Measurements from ENCODE around the gene CD1B.
"Not testable (repeated sequence)": the region's sequence is repeated elsewhere in the genome, so short reads cannot be mapped to it uniquely, and the experiment has no call there.

CD1B gene

DNA sequence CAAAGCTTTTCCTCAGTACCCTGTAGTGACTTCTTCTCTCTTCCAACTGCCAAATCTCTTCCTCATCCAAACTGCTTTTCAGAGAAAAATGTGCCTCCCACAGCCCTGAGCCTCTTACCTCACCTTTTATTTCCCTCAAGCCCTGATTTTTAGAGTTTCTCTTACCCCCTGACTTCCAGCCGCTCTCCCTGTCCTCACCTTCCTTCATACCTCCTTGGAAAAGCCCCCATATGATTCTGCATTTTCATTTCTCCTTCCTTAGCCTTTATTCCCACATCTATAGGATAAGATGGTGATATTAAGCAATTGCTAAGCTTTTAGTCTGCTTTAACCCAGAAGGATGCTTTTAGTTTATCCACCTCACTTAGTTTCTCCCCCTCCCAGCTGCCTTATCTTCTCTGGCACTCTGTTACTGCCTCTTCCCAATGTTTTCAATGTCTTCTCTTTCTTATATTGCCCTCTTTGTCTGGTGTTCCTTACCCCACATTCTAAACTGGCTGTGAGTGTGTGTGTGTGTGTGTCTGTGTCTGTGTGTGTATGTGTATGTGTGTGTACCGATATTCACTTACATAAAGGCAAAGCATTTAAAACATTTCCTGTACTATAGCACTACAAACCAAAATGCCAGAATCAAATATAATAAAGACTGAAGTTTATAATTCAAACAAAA is at the start of gene CD1B:
CD1B (minus strand) TSS at position 51 of the 670 bp plus-strand sequence. CDS start 108 bp downstream, outside the sequence.
- DNase-seq (ENCODE audit: low read depth in 2 of 2), result no peak

GRCh38 chr1:158374860-158375259 is 43.5 kb upstream of the CD1B start:
- DNase-seq (ENCODE audit: low read depth in 2 of 2), result no peak

GRCh38 chr1:158374101-158374500 is 42.8 kb upstream of the CD1B start:
- DNase-seq (ENCODE audit: low read depth in 2 of 2), result not testable (repeated sequence)

- no peak for DNase-seq (ENCODE audit: low read depth in 2 of 2)
Measured at GRCh38 chr1:158371188-158371953, 40.0 kb upstream of the CD1B start.

GRCh38 chr1:158366783-158367182 is 35.5 kb upstream of the CD1B start:
- DNase-seq (ENCODE audit: low read depth in 2 of 2), result no peak

- no peak for DNase-seq (ENCODE audit: low read depth in 2 of 2)
Measured at GRCh38 chr1:158362941-158363340, 31.6 kb upstream of the CD1B start.

DNA sequence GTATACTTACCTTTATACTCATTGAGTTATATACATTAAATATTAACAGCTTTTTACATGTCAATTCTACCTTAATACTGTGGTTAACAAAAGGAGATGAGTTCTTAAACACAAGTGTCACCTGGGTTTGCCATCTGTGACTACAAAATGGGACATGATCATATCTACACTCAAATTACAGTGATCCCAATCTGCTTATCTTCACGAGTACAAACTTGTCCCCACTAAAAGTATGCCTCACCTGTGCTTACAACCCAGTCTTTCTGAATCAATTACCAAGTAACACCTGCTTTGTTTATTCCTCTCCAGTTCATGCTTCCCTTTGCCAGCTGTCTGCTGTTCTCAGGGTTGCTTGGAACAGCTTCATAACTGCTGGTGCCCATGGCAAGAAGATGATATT is 31.2 kb upstream of the CD1B start:
- DNase-seq (ENCODE audit: low read depth in 2 of 2), result no peak

DNA sequence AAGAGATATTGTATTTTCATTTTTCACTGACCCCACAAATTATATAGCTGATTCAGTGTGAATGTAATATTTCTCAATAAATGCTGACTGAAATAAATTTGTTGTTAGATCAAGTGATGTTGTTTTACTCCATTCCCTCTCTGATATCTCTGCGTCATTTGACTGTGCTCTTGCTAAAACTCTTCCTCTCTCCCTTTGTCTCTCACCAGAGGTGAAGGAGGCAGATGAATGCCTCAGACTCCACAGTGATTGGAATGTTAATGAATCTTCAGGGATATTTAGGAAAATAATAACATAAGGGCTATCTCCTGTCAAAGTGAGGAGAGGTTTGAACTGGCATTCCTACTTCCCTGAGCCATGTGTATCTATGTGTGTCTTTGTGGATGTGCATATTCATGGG is 26.1 kb upstream of the CD1B start:
- no peak for DNase-seq (ENCODE audit: low read depth in 2 of 2)

DNA sequence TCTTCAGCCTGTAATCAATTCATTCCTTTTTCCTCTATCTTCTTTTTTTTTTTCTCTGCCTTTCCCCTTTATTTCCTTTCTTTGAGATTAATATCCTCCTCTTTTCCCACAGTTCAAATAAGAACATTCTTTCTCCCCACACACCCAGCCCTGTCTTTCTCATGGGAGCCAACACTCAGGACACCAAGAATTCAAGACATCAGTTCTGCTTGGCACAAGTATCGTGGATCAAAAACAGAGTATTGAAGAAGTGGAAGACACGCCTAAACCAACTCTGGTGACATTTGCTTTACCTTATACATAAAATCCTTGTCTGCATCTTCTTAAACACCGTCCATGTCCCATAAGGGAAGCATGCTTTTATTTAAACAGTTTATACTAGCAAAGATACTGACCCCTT is 25.3 kb upstream of the CD1B start:
- no peak for DNase-seq (ENCODE audit: low read depth in 2 of 2)

DNA sequence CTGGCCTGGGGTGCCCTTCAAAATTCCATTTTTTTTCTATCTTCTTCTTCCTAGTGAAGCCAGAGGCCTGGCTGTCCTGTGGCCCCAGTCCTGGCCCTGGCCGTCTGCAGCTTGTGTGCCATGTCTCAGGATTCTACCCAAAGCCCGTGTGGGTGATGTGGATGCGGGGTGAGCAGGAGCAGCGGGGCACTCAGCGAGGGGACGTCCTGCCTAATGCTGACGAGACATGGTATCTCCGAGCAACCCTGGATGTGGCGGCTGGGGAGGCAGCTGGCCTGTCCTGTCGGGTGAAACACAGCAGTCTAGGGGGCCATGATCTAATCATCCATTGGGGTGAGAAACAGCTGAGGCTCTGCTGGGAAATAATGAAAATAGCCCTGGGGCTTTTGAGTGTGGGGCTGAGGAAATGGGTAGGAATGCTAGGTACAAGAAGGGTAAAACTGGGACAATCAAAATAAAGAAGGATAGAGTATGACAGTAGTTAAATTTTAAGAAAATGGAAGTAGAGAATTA is 24.5 kb upstream of the CD1B start:
- DNase-seq (ENCODE audit: low read depth in 2 of 2), result no peak

GRCh38 chr1:158354255-158354654 is 22.9 kb upstream of the CD1B start:
- no peak for DNase-seq (ENCODE audit: low read depth in 2 of 2)

DNA sequence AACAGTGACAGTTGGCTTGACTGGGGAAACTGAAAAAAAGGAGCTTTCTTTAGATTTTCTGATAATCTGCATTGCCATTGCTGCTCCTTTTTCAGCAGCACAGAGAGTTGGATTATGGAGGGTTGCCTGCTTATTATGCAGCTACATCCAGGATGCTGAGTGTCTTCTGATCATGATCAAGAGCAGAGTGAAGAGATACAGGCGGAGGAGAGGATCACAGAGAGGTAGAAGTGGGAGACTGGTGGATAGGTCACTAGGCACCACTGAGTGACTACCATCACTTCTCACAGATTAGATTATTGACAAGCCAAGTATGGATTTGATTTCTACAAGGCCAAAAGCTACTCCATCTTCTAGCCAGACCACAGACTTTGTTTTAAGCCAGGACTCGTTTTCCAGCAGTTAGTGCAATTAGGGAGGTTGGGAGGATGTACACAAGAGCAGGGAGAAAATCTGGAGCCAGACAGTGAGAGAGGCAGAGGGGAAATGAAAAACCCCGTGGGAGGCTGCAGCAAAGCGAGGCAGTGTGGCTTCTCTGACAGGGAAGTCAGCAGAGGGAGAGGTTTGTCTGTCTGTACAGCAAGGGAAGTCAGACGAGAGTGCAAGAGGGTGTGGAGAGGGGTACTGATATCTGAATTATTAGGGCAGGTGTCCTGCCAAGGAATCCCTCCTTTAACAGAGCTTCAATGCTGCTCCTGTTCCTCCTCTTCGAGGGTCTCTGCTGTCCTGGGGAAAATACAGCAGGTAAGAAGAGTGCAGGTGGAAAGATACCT is 22.2 kb upstream of the CD1B start, which contains the start of gene CD1E:
CD1E (plus strand) TSS at position 592 of the 773 bp plus-strand sequence; CDS start at position 687, 95 bp downstream.
- DNase-seq (ENCODE audit: low read depth in 2 of 2), result no peak

GRCh38 chr1:158348946-158349345 is 17.6 kb upstream of the CD1B start:
- not testable (repeated sequence) for DNase-seq (ENCODE audit: low read depth in 2 of 2)

DNA sequence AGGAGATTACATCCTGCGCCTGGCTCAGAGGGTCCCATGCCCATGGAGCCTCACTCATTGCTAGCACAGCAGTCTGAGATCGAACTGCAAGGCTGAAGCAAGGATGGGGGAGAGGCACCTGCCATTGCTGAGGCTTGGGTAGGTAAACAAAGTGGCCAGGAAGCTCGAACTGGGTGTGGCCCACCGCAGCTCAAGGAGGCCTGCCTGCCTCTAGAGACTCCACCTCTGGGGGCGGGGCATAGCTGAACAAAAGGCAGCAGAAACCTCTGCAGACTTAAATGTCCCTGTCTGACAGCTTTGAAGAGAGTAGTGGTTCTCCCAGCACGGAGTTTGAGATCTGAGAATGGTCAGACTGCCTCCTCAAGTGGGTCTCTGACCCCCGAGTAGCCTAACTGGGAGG is 5.1 kb upstream of the CD1B start:
- DNase-seq (ENCODE audit: low read depth in 2 of 2), result not testable (repeated sequence)

DNA sequence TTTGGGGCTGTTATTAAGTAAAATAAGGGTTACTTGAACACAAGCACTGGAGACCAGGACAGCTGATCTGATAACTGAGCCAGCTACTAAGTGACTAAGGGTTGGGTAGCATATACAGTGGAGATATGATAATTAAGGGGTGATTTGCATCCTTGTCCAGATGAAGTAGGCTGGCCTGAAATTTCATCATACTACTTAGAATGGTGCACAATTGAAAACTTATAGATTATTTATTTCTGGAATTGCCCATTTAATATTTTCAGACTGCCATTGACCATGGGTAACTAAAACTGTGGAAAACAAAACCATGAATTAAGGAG is 3.8 kb upstream of the CD1B start:
- no peak for DNase-seq (ENCODE audit: low read depth in 2 of 2)

GRCh38 chr1:158334526-158335212 is 3.3 kb upstream of the CD1B start:
- DNase-seq (ENCODE audit: low read depth in 2 of 2), result no peak

DNA sequence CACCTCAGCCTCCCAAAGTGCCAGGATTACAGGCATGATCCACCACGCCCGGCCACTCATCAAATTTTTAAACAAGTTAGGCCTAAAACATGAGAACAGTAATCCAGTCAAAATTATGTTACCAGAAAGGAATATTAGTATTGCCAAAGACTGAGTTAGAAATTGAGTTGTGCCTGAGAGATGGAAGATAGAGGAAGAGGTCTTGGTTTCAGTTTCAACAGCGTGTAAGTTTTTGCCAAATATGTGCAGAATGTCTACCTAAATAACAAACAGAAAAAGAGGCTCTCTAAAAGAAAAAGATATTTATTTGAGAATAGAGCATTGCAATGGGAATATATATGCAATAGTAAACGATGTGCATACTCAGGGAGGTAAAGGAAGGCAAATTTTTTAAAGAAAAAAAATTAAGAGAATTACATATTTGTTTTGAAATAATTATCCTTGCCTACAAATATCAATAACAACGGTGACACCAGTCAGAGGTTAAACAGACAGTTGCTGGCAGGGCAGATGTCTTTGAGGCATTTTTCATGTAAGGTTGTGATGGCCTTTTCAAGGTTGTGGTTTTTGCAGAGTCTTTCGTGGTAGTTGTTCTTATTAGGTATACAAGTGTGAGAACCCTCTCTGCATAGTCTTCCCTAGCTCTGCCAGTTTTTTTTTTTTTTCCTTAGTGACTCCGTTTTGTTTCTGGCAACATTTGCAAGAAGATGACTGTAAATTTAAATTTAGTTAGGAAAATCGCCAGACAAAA is 2.2 kb upstream of the CD1B start:
- DNase-seq (ENCODE audit: low read depth in 2 of 2), result no peak

DNA sequence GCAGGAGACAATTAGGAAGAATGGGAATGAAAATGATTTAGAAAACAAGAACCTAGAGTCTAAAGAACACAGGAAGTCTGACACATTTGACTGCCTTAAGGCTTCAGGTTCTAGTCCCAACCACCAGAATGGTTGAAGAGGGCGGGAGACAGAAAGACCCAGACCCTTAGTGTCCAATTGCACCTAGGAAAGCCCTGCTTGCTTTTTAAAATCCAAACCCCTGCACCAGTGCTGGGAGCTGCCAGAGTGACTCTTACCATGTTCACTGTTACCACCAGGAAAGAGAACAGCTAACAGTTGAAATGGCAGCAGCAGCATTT is 265 bp downstream of the CD1B start:
- no peak for DNase-seq (ENCODE audit: low read depth in 2 of 2)

DNA sequence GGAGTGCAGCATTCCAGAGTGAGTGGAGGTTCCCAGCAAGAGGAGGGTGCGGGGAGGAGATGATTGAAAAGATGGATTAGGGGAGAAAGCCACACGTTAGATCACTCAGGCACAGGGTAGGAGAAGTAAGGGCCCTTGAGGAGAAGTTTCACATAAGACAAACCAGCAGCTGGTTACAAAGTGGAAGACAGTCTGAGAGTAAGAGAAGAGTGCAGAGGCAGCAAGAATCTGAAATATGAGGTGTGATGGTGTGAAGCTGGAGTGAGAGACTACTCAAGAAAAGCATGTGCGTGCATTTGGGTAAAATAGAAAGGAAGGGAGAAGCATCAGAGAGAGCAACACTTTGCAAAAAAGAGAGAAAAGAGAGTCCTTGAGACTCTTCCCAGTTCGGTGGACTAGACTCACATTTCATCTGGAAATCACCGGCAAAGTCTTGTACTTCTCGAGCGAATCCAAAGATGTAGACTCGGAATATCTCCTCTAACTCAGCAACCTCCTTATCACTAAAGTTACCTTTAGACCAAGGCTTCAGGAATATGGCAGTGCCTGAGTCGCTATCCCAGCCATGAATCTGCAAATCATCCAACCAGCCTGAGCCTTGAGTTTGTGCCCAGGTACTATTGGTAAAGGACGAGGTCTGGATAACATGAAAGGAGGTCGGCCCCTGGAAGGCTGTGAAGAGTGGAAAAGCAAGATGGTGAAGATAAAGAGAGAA is 783 bp downstream of the CD1B start:
- DNase-seq (ENCODE audit: low read depth in 2 of 2), result no peak

GRCh38 chr1:158329733-158330132 is 1.6 kb downstream of the CD1B start:
- no peak for DNase-seq (ENCODE audit: low read depth in 2 of 2)

DNA sequence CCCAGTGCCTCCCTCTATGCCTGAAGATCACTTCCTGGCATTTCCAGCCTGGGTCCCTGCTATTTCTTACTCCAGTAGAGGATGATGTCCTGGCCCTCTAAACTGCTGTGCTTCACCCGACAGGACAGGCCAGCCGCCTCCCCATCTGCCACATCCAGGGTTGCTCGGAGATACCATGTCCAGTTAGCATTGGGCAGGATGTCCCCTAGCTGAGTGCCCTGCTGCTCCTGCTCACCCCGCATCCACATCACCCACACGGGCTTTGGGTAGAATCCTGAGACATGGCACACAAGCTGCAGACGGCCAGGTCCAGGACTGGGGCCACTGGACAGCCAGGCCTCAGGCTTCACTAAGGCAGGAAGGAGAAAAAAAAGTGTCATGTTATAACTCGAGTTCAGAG is 2.0 kb downstream of the CD1B start:
- no peak for DNase-seq (ENCODE audit: low read depth in 2 of 2)

All from fibroblast of skin of left biceps (primary cell).